Stimulated activated CD8-positive, alpha-beta memory T cell treated with anti-CD3 and anti-CD28 coated beads, Interleukin-12 subunit alpha, Interleukin-12 subunit beta, amount 100 ng/mL, for 24 hours (primary cell): ENCODE measurements around the gene ARHGEF12.

Source experiments
- DNase-seq: peaks from one replicate; pipeline ENCODE4 v3.0.0-alpha.2; 2020; ENCODE audit errors: extremely low read depth

ARHGEF12 gene

DNA sequence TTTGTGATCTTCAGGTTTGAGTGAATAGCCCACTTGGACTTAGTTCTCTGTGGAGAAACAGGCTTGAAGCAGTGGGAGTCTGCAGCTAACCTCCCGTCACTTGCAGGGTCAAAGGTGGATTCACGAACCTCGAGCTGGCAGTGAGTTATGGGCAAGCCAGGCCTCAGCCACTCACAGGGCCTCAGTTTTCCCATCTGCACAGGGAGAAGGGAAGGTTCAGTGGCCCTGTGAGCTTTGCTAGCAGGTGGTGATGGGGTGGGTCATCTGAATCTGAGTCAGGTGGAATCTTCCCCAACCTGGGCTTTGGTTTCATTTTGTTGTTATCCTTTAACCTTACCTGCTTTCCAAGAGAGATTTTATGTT is 88.7 kb downstream of the ARHGEF12 start:
- no peak for DNase-seq

DNA sequence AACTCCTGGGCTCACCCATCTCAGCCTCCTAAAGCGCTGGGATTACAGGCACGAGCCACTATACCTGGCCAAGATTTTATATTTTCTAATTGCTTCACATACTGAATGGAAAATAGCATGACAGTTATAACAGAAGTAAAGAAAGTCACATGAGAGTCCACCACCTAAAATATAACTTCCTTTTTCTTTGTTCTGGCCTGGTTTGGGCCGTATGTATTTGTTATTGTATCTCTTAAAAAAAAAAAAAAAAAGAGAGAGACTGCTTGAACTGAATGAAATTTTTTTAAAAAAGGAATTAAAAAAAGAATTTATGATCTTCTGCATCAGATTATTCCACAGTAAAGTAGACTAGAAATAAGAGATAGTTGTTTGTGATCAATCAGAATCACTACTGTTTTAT is 89.3 kb downstream of the ARHGEF12 start:
- no peak for DNase-seq

DNA sequence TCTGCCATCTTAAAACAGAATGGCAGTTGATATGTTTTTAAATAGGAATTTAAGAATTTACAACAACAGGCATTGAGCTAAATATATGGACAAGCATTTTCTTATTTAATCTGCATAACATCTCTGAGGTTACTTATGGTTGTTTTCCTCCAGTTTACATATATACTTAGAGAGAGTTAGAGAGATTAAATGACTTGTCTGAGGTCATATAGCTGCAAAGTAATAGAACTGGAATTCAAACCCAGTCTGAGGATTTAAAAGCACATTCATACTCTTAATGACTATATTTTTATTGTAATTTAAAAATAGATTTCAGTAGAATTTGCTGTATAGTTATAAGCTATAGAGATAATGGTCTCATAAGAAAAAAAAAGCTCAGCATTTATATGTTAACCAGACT is 93.9 kb downstream of the ARHGEF12 start:
- DNase-seq = no peak

DNA sequence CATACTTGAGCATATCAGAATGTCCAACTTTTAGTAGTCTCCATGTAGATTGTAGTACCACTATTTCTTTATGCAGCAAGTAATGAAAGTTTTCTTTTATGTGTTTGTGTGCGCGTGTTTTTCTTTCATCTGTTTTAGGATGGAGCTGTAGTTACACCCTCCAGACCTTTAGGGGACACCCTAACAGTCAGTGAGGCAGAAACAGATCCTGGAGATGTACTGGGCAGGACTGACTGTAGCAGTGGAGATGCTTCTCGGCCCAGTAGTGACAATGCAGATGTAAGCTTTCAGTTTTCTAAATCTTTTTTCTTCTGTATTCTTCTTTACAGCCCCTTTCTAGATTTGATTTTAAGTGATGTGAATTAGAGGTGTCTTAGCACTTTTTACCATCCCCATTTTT is 95.4 kb downstream of the ARHGEF12 start:
- no peak for DNase-seq

DNA sequence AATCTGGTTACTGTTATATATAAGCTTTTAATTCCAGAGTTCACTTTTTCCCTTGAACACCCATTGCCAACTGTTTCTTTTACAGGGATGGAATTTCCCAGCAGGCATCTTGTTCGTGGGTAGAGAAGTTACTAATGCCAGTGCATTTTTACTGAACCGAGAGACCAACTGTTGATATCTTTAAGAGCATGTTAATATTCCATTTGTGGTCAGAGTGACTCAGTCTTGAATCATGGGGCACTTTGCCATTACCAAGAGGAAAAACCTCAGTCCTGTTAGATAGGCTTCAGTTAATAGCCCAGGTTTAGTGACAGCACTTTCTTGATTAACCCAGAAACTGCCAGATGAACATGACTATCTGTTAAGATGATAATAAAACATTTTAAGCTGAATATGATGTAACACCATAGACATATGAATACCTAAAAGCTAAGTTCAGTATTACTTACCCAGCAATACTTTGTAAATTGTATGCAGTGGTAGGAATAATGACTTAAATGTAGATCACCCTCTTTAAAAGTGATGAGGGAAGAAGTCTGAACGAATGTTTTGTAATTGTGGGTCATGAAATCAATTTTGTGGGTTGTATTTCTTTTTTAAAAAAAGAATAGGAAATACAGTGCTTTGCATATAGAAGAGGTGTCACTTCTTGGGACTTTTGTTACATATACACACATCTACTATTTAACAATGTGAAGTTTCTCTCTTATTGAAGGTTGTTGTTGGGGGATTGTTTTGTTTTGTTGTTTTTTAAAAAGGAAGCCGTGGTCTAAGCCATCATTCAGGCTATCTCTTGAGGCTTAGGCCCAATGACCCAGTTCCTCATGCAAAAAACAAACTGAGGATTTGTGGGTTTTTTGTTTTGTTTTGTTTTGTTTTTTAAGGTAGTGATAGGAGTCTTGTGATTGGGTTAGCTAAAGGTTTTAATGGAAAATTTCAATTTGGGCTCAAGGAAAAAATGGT is 96.1 kb downstream of the ARHGEF12 start:
- no peak for DNase-seq

DNA sequence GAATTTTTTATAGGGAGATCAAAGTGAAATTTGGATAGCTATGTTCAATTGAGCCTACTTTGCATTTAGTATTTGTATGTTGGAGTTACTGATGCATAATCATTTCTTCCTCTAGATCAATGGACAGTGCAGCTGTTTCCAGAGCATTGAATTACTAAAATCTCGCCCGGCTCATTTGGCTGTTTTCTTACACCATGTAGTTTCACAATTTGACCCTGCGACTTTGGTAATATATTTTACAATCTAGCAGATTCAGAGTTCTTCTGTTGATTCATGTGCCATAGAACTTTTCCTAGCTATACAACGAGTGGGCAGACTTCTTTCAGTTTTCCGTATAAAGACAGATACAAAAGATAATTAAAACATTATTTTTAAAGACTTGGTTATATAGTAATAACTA is 105.4 kb downstream of the ARHGEF12 start:
- no peak for DNase-seq

DNA sequence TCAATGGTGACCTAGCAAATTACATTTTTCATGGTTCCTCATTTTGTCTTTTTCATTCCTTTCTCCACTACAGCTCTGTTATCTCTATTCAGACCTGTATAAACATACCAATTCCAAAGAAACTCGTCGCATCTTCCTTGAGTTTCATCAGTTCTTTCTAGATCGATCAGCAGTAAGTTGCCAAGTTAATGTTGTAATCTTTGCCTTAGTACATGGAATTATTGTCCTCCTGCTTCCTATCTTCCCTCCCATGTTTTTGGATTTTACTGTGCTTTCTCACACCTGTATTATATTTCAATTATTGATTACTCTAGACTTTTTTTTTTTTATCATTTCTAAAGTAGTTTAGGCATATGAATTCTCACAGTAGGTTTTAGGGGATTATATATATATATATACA is 105.8 kb downstream of the ARHGEF12 start:
- DNase-seq = no peak

DNA sequence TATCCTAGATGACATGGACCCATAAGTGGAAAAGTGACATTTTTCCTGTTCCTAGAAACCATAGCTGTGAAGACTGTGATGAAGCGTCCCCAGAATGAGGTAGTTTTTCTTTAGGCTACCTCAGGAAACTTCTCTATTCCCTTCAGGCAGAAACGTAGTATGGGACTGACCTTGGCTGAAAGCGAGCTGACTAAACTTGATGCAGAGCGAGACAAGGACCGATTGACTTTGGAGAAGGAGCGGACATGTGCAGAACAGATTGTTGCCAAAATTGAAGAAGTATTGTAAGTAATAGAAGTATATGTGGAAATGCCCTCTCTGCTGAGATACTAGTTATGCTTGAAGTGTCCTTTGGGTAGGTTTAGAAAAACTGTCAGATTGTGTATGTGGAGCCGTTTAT is 110.6 kb downstream of the ARHGEF12 start:
- DNase-seq = no peak

DNA sequence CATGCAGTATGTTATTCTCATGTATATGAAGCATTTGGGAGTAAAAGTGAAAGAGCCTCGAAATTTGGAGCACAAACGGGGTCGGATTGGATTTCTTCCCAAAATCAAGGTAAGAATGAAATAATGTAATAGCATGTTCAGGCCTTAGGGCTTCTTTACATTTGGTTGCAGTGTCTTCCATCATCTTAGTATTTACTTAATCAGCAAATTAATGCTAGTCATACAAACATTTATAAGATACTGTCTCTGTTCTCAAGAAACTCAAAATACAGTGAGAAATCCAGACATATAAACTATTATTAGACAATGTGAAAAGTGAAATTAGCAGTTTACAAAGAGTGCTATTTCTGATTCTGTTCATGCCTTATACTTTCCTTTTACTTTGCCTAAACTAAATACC is 112.0 kb downstream of the ARHGEF12 start:
- DNase-seq = no peak

DNA sequence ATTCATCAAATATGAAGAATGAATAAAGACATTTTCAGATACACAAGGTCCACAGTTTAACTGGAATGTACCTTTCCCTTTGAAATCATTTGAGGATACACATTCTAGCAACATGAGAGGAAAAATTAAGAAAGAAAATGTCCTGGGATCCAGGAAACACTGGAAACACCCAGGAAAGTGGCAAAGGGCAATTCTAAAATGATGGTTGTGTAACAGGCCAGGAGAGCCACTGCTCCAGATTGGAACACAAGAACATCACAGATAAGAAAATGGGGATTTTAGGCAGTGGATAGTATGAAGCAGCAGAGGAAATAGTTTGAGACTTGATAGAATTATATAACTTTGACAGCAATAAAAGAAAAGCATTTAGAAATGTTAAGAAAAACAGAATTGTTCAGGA is 119.3 kb downstream of the ARHGEF12 start:
- no peak for DNase-seq

DNA sequence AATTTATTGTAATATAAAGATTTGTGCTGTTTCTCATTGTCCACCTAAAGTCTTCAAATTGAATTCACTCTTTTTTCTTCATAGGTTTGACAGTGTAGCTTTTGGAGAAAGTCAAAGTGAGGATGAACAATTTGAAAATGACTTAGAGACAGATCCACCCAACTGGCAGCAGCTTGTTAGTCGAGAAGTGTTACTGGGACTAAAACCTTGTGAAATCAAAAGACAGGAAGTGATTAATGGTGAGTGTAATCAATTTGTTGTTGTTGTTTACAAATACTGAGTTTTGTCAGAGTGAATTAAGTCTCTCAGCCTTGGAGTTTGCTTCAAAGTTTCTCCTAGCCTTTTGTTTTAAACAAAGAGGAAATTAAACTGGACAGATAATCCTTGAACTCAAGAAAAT is 121.8 kb downstream of the ARHGEF12 start:
- no peak for DNase-seq

DNA sequence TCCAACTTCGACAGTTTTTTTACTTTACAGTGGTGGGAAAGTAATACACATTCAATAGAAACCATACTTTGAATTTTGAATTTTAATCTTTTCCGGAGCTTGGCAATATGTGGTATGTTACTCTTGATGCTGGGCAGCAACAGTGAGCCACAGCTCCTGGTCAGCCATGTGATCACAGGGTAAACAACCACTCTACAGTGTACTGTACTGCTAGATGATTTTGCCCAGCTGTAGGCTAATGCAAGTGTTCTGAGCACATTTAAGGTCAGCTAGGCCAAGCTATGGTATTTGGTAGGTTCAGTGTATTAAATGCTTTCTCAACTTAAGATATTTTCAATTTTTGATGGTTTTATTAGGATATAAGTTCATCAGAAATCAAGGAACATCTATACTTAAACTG is 126.6 kb downstream of the ARHGEF12 start:
- DNase-seq = no peak

DNA sequence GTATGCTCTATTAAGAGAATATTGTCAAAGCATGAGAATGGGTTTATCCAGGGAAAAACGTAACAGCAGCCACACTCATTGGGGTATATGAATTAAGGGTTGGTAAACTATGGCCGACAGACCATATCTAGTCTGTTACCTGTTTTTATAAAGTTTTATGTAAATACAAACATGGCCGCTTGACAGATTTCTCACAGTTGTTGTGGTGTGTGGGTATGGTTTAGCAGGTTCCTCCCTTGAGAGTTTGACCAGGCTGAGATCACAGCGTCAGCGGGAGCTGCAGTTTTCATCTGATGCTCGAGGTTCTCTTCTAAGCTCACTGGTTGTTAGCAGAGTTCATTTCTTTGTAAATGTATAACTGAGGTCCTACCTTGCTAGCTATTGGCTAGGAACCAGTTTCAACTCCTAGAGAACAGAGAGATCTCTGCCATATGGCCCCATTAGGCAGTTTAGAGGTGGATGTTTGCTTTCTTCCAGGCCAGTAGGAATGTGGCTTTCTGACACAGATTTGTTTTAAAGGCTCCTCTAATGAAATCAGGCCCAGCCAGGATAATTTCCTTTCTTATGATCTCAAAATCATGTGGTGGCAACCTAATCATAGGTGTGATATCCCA is 129.8 kb downstream of the ARHGEF12 start:
- no peak for DNase-seq

DNA sequence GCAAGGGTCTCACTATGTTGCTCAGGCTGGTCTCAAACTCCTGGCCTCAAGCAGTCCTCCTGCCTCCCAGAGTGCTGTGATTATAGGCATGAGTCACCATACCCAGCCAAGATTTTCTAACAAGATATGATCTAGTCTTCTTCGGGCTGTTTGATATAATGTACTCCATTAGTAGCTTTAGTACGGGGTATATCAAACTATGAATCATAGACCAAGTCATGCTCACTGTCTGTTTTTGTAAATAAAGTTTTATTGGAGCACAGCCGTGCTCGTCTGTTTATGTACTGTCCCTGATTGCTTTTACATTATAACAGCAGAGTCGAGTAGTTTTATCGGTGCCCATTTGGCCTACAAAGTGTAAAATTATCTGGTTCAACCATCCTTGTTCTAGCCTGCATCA is 131.4 kb downstream of the ARHGEF12 start:
- no peak for DNase-seq

DNA sequence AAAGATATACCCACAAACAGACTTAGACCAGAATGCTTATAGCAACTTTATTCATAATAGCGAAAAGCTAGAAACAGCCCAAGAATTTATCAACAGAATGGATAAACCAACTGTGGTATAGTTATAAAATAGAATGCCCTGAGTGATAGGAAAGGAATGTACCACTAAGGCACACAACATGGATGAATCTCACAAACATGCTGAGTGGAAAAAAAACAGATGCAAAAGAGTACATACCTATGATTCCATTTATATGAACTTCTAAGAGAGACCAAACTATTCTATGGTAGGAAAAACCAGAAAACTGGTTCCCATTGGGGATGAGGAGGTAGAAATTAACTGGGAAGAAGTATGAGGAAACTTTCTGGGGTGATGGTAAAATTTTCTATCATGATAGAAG is 134.9 kb downstream of the ARHGEF12 start:
- DNase-seq = no peak

DNA sequence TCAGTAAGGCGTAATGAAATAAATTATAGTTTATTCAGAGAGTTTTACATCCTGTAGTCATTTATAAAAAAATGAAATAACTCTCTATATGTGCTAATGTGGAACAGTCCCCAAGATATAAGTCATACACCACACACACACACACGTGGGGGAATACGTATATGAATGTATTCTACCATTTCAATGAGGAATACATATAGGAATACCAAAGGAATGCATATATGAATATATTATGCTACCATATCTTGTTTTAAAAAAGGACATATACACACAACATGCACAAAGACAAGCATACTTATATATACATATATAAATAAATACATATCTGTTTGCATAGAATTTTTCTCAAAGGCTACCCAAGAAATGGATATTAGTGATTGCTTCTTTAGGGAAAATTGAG is 135.8 kb downstream of the ARHGEF12 start:
- no peak for DNase-seq

DNA sequence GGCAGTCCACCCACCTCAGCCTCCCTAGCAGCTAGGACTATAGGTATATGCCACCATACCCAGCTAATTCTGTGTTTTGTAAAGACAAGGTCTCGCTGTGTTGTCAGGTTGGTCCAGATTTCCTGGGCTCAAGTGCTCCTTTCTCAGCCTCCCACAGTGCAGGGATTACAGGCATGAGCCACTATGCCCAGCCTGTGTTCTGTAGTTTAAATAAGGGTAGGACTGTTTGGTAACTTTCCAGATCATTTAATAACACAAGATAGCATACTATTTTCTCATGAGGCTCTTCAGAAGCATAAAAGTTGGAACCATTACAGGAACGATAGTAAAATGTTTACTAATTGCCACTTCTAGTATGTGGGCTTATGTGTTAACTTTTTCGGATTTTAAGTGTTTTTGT is 137.3 kb downstream of the ARHGEF12 start:
- no peak for DNase-seq

DNA sequence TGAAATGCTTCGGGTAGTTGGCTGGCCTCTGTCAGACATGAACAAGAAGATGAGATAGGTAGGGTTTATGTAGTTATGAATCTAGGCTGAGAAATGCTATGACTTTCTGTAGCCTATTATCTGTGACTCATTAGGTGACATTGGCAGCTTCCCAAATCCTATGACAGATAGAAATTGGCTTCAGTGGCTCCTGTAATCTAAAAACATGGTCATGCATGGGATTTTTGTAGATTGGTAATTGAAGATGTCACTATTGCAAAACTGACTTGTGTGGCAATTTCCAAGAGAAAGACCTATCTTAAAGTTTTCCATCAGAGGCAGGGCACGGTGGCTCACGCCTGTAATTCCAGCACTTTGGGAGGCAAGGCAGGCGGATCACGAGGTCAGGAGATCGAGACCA is 145.9 kb downstream of the ARHGEF12 start:
- no peak for DNase-seq

DNA sequence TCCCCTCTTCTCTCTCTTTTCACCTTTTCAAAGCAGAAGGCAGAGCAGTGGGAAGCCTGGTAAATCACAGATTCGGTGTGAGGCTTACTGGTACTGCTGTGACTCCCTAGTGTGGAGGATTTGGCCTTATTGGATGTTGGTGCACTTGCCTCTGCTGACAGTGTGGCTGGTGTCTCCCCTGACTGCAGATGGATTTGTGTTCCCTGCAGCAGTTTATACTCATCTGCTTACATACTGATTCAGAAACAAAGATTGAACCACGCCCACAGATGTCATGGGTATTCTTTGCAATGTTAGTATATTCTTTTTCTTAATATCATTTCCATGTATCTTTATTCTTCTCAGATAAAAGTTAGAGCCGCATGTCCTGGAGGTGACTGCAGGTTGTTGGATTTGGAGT is 148.5 kb downstream of the ARHGEF12 start:
- no peak for DNase-seq

DNA sequence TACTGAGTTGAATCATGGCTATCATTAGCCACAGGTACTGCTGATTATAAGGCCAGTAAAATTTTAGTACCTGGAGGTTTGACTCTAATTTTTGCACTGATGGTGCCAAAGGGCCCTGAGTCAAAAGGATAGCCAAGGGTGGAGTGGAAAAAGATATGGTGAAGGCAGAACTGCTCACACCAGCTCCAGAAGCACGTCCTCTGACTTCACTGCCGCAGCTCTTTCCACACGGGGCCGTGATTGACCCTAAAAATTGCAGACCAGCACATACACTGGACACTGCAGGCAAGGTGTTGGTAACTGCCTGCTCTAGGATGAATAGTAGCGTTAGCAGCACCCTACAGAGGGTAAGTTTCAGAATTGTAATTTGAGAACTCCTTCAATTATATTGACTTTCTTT is 149.9 kb downstream of the ARHGEF12 start:
- no peak for DNase-seq

DNA sequence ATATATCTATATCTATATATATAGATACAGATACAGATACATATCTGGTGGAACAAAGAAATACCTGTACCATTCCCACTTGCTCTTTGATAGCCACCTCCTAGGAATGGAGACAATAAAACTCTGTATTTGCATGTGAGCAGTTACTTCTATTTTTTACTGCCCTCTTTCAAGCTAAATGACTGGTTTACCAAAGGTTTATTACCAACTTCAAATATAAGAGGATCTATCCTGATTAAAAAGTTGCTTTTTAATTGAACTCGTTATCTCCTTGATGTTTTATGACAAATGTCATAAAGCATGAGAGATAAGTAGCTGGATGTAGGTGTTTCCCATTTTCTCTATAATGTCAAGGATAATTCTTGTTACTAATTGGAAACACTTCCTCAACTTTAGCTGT is 153.6 kb downstream of the ARHGEF12 start:
- no peak for DNase-seq

DNA sequence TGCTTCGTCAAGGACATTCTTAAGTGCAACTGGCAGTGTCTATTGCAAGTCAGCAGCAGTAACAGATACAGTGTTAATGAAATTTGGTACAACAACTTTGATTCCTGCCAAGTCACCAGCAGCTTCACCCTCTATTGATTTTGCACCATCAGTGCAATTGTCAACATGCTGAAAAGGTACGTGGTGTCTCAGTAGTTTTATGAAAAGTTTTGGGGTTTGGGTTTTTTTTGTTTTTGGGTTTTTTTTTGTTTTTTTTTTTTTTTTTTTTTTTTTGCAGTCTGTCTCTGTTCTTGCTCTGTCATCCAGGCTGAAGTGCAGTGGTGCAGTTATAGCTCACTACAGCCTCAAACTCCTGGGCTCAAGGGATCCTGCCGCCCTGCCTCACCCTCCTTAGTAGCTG is 156.3 kb downstream of the ARHGEF12 start:
- no peak for DNase-seq

DNA sequence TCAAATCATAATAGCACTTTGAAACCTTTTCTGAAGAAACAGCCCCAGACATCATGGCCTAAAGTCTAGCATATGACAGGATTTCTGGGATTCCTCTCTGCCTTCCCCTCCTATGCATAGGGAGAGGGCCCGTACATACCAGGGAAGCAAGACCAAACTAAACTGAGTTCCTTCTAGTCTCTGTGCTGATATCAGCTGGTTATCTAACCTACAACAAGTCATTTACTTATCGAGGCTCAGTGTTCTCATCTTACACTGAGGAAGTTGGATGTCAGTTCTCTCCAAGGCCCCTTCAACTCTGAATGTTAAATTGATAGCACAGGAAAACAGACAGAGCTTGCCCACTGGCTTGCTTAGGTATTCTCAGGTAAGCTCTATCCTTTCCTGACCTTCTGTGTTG is 158.4 kb downstream of the ARHGEF12 start:
- DNase-seq = no peak

DNA sequence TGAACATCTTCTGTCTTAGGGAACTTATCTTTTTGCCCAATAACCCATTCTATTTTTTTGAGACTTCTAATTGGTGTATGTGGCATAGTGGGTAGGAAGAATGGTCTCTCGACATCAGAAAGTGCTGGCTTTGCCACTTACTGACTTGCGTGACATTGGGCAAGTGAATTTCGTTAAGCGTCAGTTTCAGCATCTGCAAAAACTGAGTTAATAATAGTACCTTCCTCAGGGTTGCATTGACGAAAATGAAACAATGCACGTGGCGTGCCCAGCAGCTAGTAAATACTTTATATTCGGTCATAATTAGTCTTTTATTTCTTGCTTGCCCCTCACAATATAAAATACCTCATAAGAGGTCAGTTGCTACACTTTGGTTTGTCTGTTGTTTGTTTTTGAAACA is 162.9 kb downstream of the ARHGEF12 start:
- no peak for DNase-seq
